OCI-LY1 (cell line): ENCODE data around the gene FBN1.

Source experiments
- H2AFZ ChIP-seq: fragments of 200-600 bp; sonication (generic), shearing (Covaris generic); 2 replicates; pipeline ENCODE4 v1.6.0; 2014; ENCODE audit warnings: antibody characterized with exemption, mild to moderate bottlenecking, low read length
- H3F3A ChIP-seq: fragments of 200-600 bp; sonication (generic), shearing (Covaris generic); 2 replicates; pipeline ENCODE4 v1.6.0; 2014; ENCODE audit warnings: mild to moderate bottlenecking, antibody characterized with exemption, low read length, moderate library complexity; ENCODE audit not compliant: insufficient read depth
- H3K27ac ChIP-seq: fragments of 200-600 bp; sonication (generic); 2 replicates; pipeline ENCODE4 v1.5.1; 2014; ENCODE audit warnings: low read length, mixed run types, mild to moderate bottlenecking, low read depth; ENCODE audit not compliant: poor library complexity, severe bottlenecking
- H3K27me3 ChIP-seq: fragments of 200-600 bp; sonication (generic); 2 replicates; pipeline ENCODE4 v1.6.0; 2014; ENCODE audit warnings: antibody characterized with exemption, mild to moderate bottlenecking, low read length, moderate library complexity; ENCODE audit not compliant: insufficient read depth
- H3K36me3 ChIP-seq: fragments of 200-600 bp; sonication (generic); 2 replicates; pipeline ENCODE4 v1.6.1; 2014; ENCODE audit warnings: mild to moderate bottlenecking, antibody characterized with exemption, low read length, moderate library complexity, mixed read lengths; ENCODE audit not compliant: insufficient read depth
- H3K4me1 ChIP-seq: fragments of 200-600 bp; sonication (generic); 2 replicates; pipeline ENCODE4 v1.5.1; 2014; ENCODE audit warnings: mild to moderate bottlenecking, low read length, moderate library complexity; ENCODE audit not compliant: insufficient read depth, severe bottlenecking
- H3K4me2 ChIP-seq: fragments of 200-600 bp; sonication (generic), shearing (Covaris generic); 2 replicates; pipeline ENCODE4 v1.6.1; 2014; ENCODE audit warnings: low read length
- H3K4me3 ChIP-seq: fragments of 200-600 bp; sonication (generic); 2 replicates; pipeline ENCODE4 v1.5.1; 2014; ENCODE audit warnings: low read length, low read depth, mild to moderate bottlenecking, mixed read lengths; ENCODE audit not compliant: poor library complexity, severe bottlenecking
- H3K79me2 ChIP-seq: fragments of 200-600 bp; shearing (Covaris generic); 2 replicates; pipeline ENCODE4 v1.6.1; 2016; ENCODE audit warnings: mixed run types, low read length, mixed read lengths; ENCODE audit not compliant: insufficient read depth
- H3K9ac ChIP-seq: fragments of 200-600 bp; sonication (generic), shearing (Covaris generic); 2 replicates; pipeline ENCODE4 v1.6.1; 2014; ENCODE audit warnings: mild to moderate bottlenecking, low read length, mixed read lengths
- H3K9me2 ChIP-seq: fragments of 200-600 bp; sonication (generic), shearing (Covaris generic); 2 replicates; pipeline ENCODE4 v1.6.1; 2014; ENCODE audit warnings: low read depth, mild to moderate bottlenecking, low read length, mixed read lengths
- H3K9me3 ChIP-seq: fragments of 200-600 bp; shearing (Covaris generic); 2 replicates; pipeline ENCODE4 v1.6.1; 2014; ENCODE audit warnings: low read length, mixed read lengths
- H4K20me1 ChIP-seq: fragments of 200-600 bp; sonication (generic), shearing (Covaris generic); 2 replicates; pipeline ENCODE4 v1.6.0; 2016; ENCODE audit warnings: mild to moderate bottlenecking, low read length; ENCODE audit not compliant: insufficient read depth
- CTCF ChIP-seq: fragments of 200-600 bp; sonication (generic), shearing (Covaris generic); IDR thresholded peaks from 2 replicates; pipeline ENCODE4 v1.5.1; 2017; ENCODE audit warnings: mild to moderate bottlenecking, antibody characterized with exemption, low read length, moderate library complexity, mixed read lengths
- EZH2 ChIP-seq: fragments of 200-600 bp; sonication (generic), shearing (Covaris generic); IDR thresholded peaks from 2 replicates; pipeline ENCODE4 v1.8.0; 2017; ENCODE audit warnings: borderline replicate concordance, mixed run types, mild to moderate bottlenecking, antibody characterized with exemption, low read length, moderate library complexity, mixed read lengths

Gene FBN1

DNA sequence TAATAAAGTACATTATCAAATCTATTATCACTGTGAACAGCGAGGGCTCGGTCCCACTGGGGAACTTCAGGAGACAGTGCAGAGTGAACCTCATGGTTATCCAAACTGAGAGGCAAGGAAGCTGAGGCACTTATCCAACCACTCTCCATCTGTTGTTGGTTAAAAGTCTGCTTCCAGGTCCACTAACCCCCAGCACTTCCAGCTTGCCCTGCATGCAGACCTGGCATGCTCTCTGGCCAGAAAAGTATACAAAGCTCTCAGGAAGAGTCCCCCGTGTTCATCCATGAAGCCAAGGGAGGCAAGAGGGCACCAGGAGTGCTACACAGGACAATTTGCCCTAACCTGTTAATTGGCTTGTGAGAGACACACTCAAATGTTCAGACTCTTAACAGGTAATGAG is 36.0 kb downstream of the FBN1 start:
- Histone ChIP-seq H3K9me2 (no peaks in the 10 kb centered on the region), H4K20me1 (no peaks in the 10 kb centered on the region), H3K4me2 (no peak overlapping the region), H3F3A (no peaks in the 10 kb centered on the region), H3K4me1 (no peaks in the 10 kb centered on the region), H3K9ac (no peak overlapping the region), H3K27me3 (no peaks in the 10 kb centered on the region), H3K79me2 (no peaks in the 10 kb centered on the region), H3K36me3 (no peaks in the 10 kb centered on the region), H2AFZ (no peak overlapping the region), H3K9me3 (no peaks in the 10 kb centered on the region), H3K4me3 (no peak overlapping the region), H3K27ac (no peak overlapping the region)
- TF ChIP-seq EZH2 = no peak
- TF ChIP-seq CTCF = no peak

DNA sequence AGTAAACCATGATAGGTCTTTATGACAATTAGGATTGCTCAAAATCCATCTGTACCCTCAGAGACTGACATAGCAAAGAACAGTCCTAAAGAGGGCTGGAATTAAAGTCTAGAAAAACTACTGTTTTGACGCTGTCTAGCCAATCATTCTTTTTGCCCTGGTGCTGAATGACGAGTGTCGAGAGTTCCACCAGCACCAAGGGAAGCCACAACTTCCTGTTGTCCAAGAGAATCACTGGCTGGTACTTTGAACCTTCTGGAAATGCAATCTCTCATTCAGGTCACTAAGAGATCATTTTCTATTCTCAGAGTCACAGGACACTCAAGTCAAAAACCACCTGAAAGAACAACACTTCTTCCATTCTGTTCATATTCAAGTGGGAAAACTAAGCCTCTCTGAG is 37.7 kb downstream of the FBN1 start:
- no peaks in the 10 kb centered on the region for H3F3A ChIP-seq

DNA sequence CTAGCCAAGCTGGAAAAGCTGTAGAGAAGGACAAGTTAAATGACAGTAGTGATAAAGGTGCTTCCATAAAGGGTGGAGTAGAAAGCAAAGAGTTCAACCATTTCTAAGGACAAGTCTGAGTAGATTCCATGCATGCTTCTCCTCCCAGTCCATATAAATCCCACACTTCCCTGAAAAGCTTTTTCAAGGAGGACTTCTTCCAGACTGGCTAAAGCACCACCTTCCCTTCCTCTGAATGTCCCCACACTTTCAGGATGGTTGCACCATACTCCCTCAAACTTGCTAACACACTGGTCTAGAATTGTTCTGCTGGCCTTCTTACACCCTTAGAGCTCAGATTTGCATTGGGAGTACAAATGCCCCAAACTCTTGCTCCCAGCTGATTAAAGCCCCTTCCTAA is 40.9 kb downstream of the FBN1 start:
- Histone ChIP-seq H3K9ac (no peak overlapping the region), H3K36me3 (no peaks in the 10 kb centered on the region), H2AFZ (no peak overlapping the region), H4K20me1 (no peaks in the 10 kb centered on the region), H3K4me3 (no peak overlapping the region), H3K9me3 (no peaks in the 10 kb centered on the region), H3K4me1 (no peaks in the 10 kb centered on the region), H3K9me2 (no peaks in the 10 kb centered on the region), H3F3A (no peaks in the 10 kb centered on the region), H3K4me2 (no peak overlapping the region), H3K79me2 (no peaks in the 10 kb centered on the region), H3K27me3 (no peaks in the 10 kb centered on the region), H3K27ac (no peak overlapping the region)
- TF ChIP-seq CTCF (no peak), EZH2 (no peak)

More for the DNA sequence above, 37.7 kb downstream of the FBN1 start:
- Histone ChIP-seq H2AFZ (no peak overlapping the region), H3K9ac (no peak overlapping the region), H3K36me3 (no peaks in the 10 kb centered on the region), H3K4me1 (no peaks in the 10 kb centered on the region), H3K27ac (no peak overlapping the region), H3K9me3 (no peaks in the 10 kb centered on the region), H3K9me2 (no peaks in the 10 kb centered on the region), H3K27me3 (no peaks in the 10 kb centered on the region), H3K4me2 (no peak overlapping the region), H3K79me2 (no peaks in the 10 kb centered on the region), H4K20me1 (no peaks in the 10 kb centered on the region), H3K4me3 (no peak overlapping the region)
- TF ChIP-seq EZH2 = no peak
- no peak for TF ChIP-seq CTCF
